Neural progenitor cell (in vitro differentiated cells): ENCODE results near the gene BPIFB4.

Source experiments
- EZH2 ChIP-seq: fragments of 200-600 bp; sonication (generic); IDR thresholded peaks from 2 replicates; pipeline ENCODE4 v1.6.1; 2017; ENCODE audit warnings: antibody characterized with exemption, mild to moderate bottlenecking, moderate library complexity
- TF ChIP-seq, protein P1 (sequence below): fragments of 200-600 bp; sonication (generic); IDR thresholded peaks from 2 replicates; pipeline ENCODE4 v1.5.1; 2017; ENCODE audit warnings: antibody characterized with exemption, mild to moderate bottlenecking

DNA sequence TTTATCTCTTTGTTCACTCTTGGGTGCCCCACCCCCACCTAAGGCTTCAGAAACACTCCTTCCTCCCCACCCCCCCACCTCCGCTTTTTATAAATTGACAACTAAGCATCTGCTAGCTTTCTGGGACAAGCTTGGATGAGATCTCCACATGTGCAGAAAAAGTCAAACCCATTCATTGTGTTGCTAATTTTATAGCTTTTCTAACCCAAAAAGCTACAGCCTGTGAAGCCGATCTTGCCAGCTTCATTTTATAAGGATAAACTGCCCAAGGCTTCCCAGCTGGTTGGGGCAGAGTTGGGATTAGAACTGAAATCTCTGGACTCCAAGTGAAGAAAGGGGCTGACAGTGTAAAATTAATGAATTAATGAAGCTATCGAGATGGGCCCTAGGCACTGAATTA lies 24.1 kb downstream of the BPIFB4 start:
- TF ChIP-seq, protein P1, sequence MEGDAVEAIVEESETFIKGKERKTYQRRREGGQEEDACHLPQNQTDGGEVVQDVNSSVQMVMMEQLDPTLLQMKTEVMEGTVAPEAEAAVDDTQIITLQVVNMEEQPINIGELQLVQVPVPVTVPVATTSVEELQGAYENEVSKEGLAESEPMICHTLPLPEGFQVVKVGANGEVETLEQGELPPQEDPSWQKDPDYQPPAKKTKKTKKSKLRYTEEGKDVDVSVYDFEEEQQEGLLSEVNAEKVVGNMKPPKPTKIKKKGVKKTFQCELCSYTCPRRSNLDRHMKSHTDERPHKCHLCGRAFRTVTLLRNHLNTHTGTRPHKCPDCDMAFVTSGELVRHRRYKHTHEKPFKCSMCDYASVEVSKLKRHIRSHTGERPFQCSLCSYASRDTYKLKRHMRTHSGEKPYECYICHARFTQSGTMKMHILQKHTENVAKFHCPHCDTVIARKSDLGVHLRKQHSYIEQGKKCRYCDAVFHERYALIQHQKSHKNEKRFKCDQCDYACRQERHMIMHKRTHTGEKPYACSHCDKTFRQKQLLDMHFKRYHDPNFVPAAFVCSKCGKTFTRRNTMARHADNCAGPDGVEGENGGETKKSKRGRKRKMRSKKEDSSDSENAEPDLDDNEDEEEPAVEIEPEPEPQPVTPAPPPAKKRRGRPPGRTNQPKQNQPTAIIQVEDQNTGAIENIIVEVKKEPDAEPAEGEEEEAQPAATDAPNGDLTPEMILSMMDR = no peak
- TF ChIP-seq EZH2 = no peak
